HG02852 (cell line): Measurements from ENCODE around the gene TUBB4B.
A peak's percentile ranks its signal among the peaks of the same experiment; 100 is the strongest.
"Not testable (repeated sequence)": the region's sequence is repeated elsewhere in the genome, so short reads cannot be mapped to it uniquely, and the experiment has no call there.

Experiments
- ATAC-seq: cut with Tn5 transposase; IDR thresholded peaks from one replicate; pipeline ENCODE4 v1.9.1; 2021; ENCODE audit warnings: mild to moderate bottlenecking, moderate library complexity; ENCODE audit not compliant: unreplicated experiment

Gene TUBB4B

GRCh38 chr9:137235424-137236237, 5.5 kb upstream of the TUBB4B start:
- ATAC-seq: no peak

- ATAC-seq: no peak
Measured at GRCh38 chr9:137236238-137236935, 4.7 kb upstream of the TUBB4B start.

GRCh38 chr9:137236936-137237421, 4.1 kb upstream of the TUBB4B start:
- ATAC-seq: no peak

DNA sequence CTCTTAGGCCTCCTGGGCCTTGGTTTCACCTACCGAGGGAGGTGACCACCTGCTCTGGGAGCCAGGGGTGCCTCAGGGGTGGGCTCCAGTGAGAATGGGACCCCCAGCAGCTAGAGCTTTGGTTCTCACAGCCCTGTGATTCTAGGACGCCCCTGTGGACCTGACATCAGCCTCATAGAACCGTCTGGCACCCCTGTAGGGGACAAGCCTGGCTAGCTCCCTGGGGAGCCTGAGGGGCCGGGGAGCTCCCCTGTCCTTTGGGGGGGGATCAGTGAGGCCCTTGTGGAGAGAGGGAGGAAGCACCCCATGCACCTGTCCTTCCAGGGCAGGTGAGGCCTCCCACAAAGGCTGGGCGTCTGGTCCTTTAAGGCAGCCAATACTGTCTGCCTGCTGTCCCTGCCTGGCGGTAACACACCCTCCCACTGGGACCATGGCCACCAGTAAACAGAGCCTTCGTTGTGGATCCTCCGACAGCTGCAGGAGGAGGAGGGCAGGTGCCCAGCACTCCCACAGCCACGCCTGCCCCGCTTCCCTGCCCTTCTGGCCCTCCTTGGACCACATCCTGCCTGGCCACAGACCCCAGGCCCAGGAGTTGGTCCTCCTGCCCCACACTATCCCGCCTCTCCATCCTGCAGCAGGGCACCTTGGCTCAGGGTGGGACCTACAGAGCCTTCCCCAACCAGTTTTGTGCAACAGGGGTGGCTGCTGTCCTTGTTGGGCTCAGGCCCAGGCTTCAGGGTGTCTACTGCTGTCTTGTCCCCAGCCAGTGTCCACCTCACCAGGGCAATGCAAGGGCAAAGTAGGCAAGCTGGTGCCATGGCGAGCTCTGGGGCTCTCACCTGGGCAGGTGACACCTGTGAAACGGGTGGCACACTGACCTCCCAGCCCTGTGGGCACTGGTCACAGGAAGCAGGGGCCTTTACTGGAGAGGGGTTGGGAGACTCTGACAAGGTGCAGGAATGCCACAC, 3.0 kb upstream of the TUBB4B start:
- no peak for ATAC-seq

GRCh38 chr9:137239541-137240200, 1.4 kb upstream of the TUBB4B start:
- not testable (repeated sequence) for ATAC-seq

- peak; percentile 23 for ATAC-seq
Measured at GRCh38 chr9:137240318-137240840, 708 bp upstream of the TUBB4B start.

GRCh38 chr9:137241490-137242268, 592 bp downstream of the TUBB4B start:
- peak; percentile 10 for ATAC-seq

DNA sequence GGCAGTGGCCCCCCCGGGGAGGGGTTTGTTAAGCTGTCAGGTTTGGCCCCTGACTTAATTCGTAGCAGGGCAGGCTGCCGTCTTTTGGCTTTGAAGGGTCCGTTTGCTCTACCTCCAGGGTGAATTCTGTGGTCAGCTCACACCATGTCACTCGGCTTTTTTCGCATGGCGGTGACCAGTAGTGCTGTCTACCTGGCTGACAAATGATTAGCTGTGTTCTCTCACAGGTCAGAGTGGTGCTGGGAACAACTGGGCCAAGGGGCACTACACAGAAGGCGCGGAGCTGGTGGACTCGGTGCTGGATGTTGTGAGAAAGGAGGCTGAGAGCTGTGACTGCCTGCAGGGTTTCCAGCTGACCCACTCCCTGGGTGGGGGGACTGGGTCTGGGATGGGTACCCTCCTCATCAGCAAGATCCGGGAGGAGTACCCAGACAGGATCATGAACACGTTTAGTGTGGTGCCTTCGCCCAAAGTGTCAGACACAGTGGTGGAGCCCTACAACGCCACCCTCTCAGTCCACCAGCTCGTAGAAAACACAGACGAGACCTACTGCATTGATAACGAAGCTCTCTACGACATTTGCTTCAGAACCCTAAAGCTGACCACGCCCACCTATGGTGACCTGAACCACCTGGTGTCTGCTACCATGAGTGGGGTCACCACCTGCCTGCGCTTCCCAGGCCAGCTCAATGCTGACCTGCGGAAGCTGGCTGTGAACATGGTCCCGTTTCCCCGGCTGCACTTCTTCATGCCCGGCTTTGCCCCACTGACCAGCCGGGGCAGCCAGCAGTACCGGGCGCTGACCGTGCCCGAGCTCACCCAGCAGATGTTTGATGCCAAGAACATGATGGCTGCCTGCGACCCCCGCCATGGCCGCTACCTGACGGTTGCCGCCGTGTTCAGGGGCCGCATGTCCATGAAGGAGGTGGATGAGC, 1.4 kb downstream of the TUBB4B start:
- no peak for ATAC-seq

DNA sequence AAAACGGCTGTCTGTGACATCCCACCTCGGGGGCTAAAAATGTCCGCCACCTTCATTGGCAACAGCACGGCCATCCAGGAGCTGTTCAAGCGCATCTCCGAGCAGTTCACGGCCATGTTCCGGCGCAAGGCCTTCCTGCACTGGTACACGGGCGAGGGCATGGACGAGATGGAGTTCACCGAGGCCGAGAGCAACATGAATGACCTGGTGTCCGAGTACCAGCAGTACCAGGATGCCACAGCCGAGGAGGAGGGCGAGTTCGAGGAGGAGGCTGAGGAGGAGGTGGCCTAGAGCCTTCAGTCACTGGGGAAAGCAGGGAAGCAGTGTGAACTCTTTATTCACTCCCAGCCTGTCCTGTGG, 2.2 kb downstream of the TUBB4B start:
- not testable (repeated sequence) for ATAC-seq

- ATAC-seq: no peak
Measured at GRCh38 chr9:137243626-137244485, 2.8 kb downstream of the TUBB4B start.

GRCh38 chr9:137244486-137245449, 3.7 kb downstream of the TUBB4B start:
- no peak for ATAC-seq

DNA sequence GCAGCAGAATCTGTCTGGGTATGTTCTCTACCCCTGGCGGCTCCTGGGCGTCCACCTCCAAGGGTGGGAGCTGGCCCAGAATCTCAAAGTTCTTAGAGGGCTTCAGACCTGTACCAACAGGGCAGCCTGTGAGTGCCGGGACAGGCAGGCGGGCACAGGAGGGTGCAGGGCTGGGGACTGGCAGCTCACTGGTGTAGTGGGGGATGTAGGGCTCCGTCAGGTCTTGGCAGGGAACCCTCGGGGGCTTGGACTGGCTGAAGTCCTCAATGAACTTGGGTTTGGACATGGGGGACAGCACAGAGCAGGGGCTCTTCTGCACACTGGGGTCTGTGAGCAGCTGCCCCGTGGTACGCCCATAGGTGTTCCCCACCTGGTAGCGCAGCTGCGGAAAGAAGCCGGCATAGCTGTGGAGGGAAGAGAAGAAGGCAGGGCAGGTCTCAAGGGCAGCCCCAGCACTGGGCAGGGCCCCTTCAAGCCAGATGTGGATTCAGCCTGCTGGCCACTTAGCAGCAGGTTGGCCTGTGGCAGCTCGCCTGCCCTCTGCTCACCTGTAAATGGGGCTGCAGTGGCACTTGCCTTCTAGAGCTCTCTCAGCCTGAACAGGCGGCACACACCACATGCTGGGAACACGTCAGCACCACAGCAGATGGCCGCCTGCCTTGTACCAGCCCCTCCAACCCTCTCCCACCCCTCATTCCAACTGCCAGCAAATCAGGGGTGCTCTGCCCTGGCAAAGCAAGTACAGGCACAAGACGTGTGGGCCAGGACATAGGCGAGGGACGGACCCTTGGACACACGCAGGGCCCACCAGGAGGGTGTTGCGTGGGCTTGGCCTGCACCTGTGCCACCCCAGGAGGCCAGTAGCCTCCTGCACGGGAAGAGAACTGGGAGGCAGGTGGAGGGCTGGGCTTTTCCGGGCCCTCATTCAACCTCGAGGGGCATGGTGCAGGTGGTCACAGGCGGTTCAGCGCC, 4.6 kb downstream of the TUBB4B start:
- ATAC-seq: no peak

- ATAC-seq: no peak
Measured at GRCh38 chr9:137247135-137247915, 6.2 kb downstream of the TUBB4B start.

DNA sequence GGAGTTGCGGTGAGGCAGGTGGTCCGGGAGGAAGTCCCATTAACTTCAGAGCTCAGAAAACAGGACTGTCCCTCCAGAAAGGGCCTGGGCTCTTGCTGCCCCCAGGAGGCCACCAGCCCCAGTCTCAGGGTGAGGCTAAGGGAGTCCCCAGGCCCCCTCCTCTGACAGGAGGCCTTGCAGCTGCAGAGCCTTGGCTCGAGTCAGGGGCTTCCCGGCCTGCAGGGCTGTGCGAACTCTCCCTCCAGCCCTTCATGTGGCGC, 6.8 kb downstream of the TUBB4B start:
- ATAC-seq: no peak
